Thyroid gland (tissue), 4 donors: ENCODE measurements around the gene S1PR4.

Experiments
- CTCF ChIP-seq, 6 experiments: fragments of 200-600 bp in 3 of 6; fragments of 450-650 bp in 3 of 6; sonication (generic) in 3 of 6; IDR thresholded peaks; one replicate each; pipeline ENCODE4 v1.5.1; 2016 to 2019; ENCODE audit warnings: antibody characterized with exemption in 6 of 6, mild to moderate bottlenecking in 2 of 6, inconsistent platforms in 1 of 6, moderate library complexity in 1 of 6
- POLR2A ChIP-seq, 2 donors: fragments of 450-650 bp; IDR thresholded peaks; one replicate each; pipeline ENCODE4 v1.6.1; 2017; ENCODE audit warnings: antibody characterized with exemption in 2 of 2, mild to moderate bottlenecking in 2 of 2, moderate library complexity in 1 of 2

GRCh38 chr19:3159565-3159964 is 19.0 kb upstream of the S1PR4 start:
- TF ChIP-seq POLR2A (IDR thresholded peaks at IDR 0.05) (no peak), CTCF (IDR thresholded peaks at IDR 0.05) (no peak)
